Activated CD4-positive, CD25-positive, alpha-beta regulatory T cell treated with anti-CD3 and anti-CD28 coated beads, Interleukin-2, amount 50 U/mL, for 24 hours (primary cell): Measurements from ENCODE around the gene KANK4.

ENCODE experiments used
- ATAC-seq, 2 donors: fragments of 150-1000 bp; cut with Tn5 transposase; one replicate each; pipeline ENCODE4 v1.10.0; 2021; ENCODE audit warnings: mild to moderate bottlenecking in 1 of 2, moderate library complexity in 1 of 2

The KANK4 gene

DNA sequence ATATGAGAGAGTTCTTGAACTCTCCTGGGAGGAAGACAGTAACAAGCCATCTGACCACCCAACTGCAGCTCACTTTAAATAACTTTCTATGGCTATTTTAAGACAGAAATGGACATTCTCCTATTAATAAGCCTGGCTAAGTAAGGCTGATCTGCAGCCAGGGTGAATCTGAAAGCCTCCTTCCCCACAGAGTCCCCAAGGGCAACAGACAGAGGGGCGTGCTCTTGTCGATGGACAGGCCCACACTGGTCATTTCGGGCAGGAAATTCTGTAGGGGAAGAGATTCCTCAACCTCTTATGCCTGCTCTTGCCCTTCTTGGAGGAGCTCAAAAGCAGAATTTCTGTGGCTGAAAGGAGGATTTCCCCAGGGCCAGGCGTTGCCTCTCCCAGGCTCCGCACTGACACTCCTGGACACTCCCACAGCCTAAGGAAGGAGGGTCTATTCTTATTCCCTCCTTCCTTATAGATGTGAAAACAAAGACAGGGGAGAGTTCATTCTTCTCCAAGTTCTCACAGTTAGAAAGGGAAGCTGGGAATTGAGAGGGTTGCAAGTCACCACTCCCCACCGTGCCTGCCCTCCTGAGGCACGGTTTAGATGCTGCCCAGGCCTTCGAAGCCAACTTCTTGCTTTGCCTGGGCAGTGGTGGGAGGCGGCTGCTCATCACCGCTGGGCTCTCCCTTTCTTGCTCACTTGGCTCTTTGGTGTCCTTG is 17.9 kb upstream of the KANK4 start:
- no peak for ATAC-seq

DNA sequence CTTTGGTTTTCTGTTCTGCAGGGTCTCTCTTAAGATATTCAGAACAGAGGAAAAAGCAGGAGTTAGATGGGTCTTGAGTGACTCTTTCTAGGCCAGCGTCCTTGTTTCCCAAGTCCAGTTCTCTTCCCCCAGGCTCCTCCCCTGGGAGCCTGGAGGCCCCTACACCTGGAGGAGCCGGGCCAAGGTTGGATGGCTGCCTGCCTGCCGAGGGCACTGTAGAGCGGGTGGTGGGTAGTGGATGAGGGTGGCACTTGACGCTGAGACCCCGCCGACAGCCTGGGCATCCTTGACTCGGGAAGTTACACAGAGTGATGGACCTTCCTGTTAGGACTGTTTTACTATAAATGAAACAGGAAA is 17.4 kb upstream of the KANK4 start:
- no peak for ATAC-seq

DNA sequence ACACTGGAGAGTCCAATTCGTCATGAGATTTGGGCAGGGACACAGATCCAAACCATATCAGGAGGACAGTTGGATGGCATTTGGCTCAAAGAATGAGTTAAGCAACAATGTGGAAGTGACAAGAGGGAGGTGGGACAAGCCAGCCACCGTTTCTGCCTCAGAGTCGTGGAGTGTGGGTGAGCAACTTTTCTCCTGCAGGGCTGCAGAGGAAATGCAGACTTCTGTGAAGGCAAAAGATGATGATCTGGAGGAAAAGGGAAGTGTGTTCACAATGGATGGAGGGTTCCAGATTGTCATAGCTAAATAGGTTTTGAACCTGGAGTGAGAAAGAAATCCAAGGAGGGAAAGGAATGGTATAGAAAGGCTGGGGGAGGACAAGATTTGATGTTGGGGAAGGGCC is 16.4 kb upstream of the KANK4 start:
- no peak for ATAC-seq

DNA sequence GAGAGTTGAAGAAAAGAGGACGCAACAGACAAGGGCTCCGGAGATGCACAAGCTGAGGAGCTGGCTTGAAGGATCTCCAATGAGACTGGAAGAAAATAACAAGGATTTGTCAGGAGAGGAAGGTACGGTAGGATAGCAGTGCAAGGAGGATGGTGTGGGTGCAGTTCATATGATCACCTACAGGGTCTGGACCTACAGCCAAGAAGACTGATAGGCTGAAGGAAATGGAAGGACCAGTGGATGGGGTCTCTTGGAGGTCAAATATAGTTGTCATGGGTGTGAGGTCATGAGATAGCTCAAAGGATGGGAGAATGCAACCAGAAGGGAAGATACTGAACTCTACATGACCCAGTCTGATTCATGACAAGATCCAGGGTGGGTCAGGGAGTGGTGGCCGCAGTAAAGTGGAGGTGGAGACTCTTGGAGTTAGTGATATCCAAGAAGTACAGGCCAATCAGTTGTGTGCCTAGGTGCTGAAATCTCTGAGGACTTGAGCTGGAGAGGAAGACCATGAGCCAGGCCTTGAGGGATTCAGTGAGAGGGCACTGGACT is 15.3 kb upstream of the KANK4 start:
- no peak for ATAC-seq

DNA sequence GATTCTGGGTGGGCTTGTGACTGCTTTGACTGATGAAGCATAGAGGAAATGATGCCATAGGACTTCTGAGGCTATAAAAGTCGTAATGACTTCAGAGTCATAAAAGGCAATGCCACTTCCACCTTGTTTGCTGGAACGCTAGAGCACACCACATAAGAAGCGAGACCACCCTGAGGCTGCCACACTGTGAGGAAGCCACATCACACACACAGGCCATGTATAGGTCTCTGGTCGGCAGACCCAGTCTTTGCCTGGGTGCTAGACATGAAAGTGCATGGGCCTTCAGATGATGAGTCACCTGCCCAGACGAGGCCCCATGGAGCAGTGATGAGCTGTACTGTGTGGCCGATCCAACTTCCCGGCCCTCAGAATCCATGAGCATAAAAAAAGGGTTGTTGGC is 14.2 kb upstream of the KANK4 start:
- ATAC-seq, result no peak

DNA sequence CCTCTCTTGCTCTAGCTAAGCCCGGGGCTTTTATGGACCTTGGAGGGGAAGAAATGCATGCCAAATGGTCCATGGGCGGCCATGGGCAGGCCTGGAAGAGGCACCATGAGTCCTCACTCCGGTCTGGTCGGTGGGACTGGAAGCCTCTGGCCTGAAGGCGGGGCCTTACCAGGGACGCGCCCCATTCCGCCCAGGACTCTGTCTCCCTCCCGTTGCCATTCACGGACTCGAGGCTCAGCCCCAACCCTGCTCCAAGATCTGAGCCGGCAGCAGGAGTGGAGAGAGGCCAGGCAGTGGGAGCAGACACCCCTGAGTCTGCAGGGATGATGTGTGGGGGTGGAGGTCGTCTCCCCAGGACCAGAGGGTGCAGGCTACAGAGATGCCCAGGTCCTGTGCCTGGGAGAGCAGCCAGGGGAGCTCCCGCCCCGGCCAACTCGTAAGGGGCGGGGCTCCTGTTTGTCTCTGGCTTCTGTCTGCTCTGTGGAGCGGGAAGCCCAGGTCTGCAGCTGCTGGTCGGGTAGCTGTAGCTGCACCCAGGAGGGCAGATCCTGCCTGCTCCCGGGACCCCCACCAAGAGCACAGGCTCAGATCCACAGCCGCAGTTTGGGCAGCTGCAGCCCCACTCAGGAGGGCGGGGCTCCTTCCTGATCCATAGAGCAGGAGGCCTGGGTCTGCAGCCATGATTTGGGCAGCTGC is 8.3 kb upstream of the KANK4 start:
- no peak for ATAC-seq

DNA sequence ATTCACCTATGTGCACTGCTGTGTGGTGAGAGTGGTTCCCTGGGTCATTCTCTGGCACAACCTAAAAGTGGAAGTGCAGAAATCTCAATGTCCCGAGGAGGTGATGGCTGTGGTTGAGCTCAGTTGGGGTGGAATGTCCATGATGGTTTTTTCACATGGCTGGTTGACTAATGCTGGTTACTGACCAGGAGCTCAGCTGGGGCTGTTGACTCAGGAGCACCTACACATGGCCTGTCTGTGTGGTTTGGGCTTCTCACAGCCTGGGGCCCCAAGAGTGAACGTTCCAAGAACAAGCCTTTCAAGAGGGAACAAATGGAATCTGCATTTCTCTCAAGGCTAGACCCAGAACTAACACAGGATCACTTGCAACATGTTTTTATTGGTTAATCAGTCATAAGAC is 6.4 kb upstream of the KANK4 start:
- no peak for ATAC-seq

DNA sequence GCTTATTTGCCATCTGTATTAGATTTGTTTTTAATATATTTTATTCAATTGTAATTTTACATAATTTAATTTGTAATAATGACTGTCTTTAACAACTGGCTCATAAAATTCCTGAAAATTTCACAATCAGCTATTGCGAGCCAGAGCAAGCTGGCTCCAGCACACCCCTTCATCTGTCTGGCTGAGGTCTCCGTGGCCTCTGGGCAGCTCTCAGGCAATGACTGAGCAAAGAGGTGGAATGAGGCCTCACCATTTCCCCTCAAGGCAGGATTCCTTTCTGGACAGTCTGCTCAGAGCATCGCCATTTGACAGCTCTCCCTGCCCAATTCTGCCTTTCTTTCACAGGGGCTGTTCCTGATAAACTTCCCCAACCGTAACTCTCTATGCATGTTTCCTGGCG is 5.8 kb upstream of the KANK4 start:
- no peak for ATAC-seq

DNA sequence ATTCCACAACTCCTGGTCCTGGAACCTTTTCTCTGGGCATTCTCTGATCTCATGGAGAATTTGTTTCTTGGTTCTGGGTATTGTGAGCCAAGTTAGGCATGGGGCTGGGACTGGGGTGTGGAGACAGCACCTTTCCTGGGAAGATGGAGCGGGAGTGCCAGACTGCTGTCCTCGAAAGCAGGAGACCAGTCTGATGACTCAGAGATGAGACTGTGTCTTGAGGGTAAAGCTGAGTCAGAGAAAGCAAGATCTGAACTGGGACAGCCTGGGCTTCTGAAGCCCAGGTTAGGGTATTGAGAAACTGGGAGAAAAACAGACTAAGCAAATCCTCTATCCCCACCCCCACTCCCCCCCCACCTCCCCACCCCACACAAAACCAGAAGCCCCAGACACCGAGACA is 2.2 kb upstream of the KANK4 start:
- no peak for ATAC-seq

DNA sequence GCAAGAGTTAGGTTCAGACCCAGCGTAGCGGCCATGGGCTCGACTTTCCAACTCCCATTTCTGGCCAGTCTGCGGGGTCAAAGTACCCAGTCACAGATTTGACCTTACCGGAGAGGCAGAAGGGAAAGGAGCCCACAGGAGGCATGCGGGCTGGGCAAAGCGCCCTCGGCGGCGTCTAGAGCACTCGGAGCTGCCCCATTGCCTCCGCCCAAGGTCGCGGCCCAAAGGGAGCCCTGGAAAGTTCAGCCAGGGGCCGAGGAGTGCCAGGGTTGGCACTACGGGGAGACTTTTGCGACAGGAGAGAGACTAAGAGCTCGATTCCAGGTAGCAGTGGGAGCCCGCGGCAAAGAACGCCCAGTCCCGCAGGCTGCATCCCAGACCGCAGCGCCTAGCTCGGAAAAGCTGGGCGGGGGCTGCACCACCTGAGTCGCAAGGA is 896 bp downstream of the KANK4 start:
- ATAC-seq, result no peak

DNA sequence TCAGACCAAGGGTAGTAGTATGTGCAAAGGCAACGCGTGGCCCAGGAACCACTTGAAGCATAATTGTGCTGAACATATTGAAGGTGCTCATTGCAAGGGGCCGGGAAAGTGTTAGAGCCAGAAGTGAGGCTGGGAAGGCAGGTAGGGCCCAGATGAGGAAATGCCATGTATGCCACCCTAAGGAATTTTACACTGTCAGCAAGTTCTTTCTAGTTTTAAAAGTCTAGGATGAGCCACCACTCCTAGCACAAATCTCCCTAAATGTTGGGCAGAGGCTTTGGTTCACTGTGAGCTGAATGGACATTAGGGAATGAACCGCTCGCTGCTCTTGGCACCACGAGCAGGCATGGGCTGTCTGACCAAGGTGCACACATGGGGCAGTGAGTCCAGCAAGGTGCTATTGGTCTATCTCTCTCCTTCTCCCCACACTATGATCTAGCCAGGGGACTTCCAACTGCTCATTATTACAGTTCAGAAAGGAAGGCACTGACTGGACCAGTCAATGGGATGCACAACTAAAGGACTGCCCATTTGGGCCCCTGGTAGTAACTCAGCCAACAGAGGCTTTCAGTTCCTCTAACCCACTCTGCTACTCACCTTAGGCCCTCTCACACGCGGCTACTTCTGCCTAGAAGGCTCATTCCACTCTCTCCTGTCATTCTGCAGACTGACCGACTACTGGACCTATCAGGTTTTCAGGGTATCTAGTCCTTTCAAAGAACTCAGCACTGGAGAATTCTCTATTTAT is 2.0 kb downstream of the KANK4 start:
- ATAC-seq, result no peak

DNA sequence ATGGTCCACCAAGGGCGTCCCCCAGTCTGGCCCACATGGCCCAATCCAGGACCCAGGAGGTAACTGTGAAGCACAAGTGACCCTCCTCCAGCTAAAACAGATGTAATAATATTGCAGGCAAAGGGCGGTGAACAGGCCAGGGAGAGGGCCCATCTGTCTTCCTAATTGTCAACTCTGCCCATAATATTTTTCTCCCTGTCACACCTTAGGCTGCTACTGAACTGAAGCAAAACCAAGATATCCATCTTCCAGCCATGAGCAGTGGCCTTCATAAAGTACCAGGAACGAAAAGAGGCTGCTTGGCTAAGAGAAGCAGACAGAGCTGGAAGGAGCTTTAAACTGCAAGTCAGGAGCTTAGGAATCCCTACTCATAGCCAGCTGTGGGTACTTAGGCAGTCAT is 3.1 kb downstream of the KANK4 start:
- no peak for ATAC-seq

DNA sequence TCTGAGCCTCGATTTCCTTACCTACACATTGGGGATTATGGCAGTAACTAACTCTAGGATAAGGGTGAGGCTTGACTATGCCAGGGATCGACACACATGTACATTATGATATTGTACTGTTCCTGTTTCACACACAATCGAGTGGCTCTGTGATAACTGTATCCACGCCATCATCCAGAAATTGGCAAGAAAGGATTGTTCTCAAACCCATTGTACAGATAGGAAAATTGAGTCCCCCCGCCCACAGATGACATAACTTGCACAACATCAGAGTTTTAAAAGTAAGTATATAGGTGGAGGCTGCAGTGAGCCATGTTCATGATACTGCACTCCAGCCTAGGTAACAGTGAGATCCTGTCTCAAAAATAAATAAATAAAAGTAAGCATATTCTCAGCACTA is 3.8 kb downstream of the KANK4 start:
- ATAC-seq, result no peak

DNA sequence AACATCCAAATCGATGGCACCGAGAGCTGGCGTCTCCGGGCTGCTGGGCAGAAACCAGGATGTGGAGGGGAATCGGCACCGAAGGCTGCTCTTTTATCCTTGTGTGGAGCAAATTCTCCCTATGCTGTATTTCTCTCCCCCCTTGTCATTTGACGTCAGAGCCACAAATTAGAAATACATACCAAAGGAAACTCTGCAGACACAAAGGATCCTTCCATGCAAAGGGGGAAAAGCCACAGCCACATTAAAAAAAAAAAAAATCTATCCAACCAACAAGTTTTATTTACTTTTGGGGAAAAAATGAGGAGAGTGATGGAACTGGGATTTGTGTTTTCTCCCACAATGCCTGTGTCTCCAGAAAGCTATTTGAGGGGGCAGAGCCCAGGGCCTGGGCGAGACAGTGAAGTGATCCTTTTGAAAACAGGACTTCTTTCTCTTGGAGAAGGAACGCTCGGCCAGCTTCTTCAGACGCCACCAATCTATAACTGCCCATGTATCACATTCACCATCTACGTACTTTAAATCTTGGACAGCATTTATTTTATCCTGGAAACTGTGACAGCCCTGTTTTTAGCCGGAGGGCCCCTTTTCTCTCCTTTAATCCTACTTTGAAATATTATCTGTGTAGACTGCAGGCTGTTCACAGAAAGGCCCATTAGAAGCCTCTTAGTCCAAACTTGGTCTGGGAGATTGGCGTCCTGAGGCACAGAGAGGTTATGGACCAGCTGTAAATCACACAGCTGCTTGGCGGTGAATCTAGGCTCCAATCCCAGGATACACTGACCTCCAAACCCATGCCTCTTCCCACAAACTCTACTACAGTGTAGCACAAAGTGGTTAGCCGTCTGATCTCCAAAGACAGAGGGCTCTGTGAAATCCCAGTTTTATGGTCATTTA is 4.5 kb downstream of the KANK4 start:
- no peak for ATAC-seq

DNA sequence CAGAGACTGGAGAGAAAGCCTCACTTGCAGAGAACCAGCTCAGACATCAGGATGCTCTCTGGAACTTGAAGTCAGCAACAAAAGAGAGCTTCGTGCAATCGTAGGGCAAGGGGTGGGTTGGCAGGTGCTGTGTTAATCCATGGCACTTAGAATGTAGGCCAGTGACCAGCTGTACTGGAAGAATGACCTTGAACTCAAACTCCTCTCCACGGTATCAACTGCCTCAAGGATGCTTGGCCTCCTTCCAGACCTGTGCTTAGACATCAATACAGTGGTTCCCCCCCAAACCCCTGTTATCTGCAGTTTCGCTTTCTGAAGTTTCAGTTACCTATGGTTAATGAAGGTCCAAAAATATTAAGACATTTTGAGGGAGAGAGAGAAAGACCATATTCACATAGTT is 6.5 kb downstream of the KANK4 start:
- ATAC-seq, result no peak

DNA sequence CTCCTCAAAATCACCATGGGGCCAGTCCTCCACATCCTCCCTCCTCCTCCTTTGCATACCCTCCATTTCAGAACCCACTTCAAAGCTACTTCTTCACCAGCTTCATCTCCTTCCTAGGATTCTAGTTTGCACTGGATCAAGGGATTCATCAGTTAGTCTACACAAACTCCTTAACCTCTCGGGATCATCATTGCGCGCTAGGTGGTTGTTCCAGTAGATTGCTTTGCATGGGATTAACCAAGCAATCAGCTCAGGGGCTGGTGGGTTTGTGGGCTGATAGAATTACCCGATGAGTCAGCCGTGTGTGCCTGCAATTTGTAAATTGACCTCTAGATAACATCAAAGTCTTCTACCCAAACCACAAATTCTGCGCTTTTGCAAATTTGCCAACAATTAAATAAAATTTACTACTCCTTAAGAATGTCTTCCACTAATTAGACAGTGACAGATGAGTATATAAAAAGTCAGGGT is 7.7 kb downstream of the KANK4 start:
- no peak for ATAC-seq

DNA sequence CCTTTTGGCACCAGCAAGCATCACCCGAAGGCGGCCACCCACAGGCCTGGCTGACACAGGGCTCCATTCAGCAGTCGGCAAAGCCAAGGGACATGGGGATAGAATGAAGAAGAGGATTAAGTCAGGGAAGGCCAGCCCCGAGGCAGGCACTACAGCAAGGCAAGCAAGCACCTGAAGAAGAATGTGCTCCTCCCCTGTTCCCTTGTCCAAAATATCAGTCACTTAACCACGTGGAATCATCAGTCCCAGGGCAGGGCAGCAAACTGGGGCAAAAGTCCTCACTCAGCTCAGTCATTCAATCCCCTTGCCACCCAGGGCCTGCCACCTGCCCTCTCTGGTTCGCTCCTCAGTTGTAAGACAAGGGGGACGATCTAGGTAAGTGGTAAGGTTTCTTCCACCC is 9.3 kb downstream of the KANK4 start:
- ATAC-seq, result no peak

DNA sequence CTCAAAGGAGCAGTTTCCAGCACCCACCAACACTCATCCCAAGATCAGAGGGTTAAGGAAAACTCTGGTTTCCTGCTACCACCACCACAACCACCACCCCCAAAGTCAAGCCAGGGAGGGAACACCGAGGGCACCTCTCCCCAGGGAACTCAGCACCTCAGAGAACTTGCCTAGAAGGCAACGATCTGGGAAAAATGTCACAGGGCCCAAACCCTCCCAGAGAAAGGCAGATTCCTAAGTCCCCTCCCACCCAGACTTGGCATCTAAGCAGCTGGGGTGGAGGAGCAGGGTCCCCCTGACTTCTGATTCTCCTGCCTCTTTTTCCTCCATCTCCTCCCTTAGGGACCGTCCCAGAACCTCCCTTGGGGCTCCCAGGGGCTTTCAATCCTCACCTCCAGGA is 10.6 kb downstream of the KANK4 start:
- ATAC-seq, result no peak

DNA sequence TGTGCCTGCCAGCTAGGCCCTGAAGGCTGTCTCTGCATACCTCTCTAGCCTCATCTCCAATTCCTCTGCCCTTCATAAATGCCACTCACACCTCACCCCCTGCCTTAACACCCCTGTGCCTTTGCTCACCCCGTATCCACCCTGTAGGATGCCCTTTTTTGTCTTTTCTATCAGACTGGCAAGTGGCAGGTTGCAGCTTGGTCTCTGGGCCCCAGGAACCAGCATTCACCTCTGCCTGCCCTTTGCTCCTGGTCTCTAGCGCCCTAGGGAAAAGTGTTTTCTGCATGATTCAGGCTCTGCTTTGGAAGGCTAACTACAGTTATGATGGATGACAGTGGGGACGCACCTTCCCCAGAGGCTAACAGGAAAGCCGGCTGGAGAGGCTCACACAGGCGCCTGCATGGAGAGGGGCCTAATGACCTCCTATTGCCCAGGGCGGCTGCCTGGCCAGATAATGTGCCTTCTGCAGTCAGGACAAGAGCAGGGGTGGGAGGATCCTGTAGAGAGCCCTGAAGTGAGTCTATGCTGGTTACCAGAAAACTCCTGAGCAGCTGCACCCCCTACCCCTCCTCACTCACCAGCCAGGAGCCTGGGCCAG is 11.2 kb downstream of the KANK4 start:
- ATAC-seq, result no peak

DNA sequence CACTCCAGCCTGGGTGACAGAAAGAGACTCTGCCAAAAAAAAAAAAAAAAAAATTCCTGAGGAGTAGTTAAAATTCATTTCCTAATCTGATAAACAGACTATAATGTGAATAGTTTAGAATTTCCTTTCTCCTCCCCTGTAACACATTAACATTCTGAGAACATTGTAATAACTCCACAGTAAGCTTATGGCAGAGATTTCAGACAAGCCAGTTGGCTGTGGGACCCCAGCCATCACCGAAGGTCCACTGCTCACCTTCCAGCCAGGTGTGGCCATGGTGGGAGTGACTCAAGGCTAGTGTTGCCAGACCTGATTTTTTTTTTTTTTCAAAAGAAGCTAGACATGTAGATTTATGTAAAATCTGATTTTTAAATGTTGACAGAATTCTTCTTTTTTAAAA is 11.8 kb downstream of the KANK4 start:
- no peak for ATAC-seq

DNA sequence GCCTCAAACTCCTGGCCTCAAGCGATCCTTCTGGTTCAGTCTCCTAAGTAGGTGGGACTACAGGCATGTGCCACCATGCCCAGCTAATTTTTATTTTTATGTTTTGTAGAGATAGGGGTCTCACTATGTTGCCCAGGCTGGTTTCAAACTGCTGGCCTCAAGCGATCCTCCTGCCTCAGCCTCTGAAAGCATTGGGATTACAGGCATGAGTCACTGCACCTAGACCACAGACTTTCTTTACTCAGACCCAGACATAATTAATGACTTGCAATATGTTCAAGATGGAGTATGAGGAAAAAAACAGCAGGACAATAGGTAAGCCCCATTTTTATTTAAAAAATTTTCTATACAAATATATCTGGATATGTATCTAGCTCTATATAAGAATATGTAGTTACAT is 13.2 kb downstream of the KANK4 start:
- ATAC-seq, result no peak

DNA sequence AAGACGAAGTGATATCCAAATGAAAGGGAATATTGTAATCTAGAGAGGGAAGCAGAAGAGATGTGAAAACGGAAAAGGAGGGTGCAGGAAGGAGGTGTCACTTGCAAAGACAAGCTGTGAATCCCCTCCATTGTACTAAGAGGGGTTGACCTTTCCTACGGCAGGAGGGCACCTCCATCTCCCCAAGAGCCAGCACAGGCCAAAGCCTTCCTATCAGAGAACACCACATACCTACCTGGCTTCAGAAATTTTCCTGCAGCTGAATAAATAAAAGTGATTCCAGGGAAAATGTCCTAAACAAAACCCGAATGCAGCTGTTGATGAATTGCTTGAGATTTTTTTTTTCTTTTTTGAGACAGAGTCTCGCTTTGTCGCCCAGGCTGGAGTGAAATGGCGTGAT is 14.3 kb downstream of the KANK4 start:
- no peak for ATAC-seq
